Measurements from ENCODE around the gene AQP12B. TPM values are rescaled to one million over a fixed set of nuclear protein-coding genes. Genes with fewer than 3 reads are reported as not detected.

Gene AQP12B
- total and polyA plus RNA-seq, 4 donors, result not detected

DNA sequence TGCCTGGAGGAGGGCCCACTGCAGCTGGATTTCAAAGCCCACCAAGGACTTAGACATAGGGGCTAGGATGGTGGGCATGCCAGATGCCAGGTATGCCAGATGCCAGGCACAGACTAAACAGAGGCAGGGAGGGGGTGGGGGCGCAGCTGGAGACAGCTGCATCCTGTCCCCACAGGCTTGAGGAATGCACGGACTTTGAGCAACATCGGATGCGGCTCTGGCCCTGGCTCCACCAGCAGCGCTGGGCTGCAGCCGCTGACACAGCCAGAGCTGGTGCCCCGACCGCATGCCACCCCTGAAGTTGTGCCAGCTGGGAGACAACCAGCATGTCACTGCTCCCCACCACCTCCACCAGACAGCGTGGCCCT lies 48.5 kb upstream of the AQP12B start (continued):
- TF ChIP-seq, protein P1, sequence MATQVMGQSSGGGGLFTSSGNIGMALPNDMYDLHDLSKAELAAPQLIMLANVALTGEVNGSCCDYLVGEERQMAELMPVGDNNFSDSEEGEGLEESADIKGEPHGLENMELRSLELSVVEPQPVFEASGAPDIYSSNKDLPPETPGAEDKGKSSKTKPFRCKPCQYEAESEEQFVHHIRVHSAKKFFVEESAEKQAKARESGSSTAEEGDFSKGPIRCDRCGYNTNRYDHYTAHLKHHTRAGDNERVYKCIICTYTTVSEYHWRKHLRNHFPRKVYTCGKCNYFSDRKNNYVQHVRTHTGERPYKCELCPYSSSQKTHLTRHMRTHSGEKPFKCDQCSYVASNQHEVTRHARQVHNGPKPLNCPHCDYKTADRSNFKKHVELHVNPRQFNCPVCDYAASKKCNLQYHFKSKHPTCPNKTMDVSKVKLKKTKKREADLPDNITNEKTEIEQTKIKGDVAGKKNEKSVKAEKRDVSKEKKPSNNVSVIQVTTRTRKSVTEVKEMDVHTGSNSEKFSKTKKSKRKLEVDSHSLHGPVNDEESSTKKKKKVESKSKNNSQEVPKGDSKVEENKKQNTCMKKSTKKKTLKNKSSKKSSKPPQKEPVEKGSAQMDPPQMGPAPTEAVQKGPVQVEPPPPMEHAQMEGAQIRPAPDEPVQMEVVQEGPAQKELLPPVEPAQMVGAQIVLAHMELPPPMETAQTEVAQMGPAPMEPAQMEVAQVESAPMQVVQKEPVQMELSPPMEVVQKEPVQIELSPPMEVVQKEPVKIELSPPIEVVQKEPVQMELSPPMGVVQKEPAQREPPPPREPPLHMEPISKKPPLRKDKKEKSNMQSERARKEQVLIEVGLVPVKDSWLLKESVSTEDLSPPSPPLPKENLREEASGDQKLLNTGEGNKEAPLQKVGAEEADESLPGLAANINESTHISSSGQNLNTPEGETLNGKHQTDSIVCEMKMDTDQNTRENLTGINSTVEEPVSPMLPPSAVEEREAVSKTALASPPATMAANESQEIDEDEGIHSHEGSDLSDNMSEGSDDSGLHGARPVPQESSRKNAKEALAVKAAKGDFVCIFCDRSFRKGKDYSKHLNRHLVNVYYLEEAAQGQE (IDR thresholded peaks at IDR 0.05), result no peak
- TF ChIP-seq TAF1 (conservative IDR thresholded peaks at IDR 0.05), result no peak

DNA sequence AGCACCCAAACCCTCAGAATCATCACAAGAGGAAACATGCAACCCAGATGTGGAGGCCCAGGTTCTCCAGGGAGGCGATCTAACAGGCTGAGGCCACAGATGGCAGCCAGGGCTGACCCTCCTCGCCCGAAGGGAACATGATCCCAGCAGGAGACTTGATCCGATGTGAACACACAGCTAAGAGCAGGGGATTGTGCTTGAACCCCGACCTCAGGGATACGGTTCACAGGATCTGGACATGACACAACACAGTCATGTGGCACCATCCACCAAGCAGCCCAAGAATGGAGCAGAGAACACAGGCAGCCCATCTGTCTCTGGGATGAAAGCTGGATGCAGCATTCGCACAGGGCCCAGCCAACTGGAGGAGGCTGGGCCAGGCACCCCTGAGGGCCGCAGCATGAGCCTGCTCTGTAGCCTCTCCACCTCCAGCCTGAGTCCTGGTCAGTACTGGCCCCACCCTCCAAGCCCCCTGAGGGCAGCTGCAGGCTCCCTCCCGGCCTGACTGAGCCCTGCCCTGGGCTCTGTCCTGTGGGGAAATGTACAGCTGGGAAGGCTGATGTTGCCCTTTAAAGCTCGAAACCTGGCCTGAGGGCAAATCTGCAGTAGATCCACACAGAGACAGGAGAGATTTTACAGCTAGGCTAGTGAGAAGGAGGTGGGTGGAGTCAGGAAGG lies 48.0 kb upstream of the AQP12B start:
- DNase-seq (ENCODE audit: low spot score), result no peak
- TF ChIP-seq FOXA2 (IDR thresholded peaks at IDR 0.05), result no peak
- no peak for TF ChIP-seq SP1 (IDR thresholded peaks at IDR 0.05)
- no peak for TF ChIP-seq FOXA1 (IDR thresholded peaks at IDR 0.05)
- TF ChIP-seq, protein P2, sequence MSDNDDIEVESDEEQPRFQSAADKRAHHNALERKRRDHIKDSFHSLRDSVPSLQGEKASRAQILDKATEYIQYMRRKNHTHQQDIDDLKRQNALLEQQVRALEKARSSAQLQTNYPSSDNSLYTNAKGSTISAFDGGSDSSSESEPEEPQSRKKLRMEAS (IDR thresholded peaks at IDR 0.05), result no peak
- TF ChIP-seq, protein P3, sequence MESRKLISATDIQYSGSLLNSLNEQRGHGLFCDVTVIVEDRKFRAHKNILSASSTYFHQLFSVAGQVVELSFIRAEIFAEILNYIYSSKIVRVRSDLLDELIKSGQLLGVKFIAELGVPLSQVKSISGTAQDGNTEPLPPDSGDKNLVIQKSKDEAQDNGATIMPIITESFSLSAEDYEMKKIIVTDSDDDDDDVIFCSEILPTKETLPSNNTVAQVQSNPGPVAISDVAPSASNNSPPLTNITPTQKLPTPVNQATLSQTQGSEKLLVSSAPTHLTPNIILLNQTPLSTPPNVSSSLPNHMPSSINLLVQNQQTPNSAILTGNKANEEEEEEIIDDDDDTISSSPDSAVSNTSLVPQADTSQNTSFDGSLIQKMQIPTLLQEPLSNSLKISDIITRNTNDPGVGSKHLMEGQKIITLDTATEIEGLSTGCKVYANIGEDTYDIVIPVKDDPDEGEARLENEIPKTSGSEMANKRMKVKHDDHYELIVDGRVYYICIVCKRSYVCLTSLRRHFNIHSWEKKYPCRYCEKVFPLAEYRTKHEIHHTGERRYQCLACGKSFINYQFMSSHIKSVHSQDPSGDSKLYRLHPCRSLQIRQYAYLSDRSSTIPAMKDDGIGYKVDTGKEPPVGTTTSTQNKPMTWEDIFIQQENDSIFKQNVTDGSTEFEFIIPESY (IDR thresholded peaks at IDR 0.05), result no peak
- TF ChIP-seq GABPA (IDR thresholded peaks at IDR 0.05 in 1 of 2, conservative IDR thresholded peaks at IDR 0.05 in 1 of 2), result no peak
- TF ChIP-seq, protein P4, sequence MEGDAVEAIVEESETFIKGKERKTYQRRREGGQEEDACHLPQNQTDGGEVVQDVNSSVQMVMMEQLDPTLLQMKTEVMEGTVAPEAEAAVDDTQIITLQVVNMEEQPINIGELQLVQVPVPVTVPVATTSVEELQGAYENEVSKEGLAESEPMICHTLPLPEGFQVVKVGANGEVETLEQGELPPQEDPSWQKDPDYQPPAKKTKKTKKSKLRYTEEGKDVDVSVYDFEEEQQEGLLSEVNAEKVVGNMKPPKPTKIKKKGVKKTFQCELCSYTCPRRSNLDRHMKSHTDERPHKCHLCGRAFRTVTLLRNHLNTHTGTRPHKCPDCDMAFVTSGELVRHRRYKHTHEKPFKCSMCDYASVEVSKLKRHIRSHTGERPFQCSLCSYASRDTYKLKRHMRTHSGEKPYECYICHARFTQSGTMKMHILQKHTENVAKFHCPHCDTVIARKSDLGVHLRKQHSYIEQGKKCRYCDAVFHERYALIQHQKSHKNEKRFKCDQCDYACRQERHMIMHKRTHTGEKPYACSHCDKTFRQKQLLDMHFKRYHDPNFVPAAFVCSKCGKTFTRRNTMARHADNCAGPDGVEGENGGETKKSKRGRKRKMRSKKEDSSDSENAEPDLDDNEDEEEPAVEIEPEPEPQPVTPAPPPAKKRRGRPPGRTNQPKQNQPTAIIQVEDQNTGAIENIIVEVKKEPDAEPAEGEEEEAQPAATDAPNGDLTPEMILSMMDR (IDR thresholded peaks at IDR 0.05; ENCODE audit: low read depth, low read length, missing input control), result no peak
- no peak for TF ChIP-seq NR2F2 (IDR thresholded peaks at IDR 0.05)
- no peak for TF ChIP-seq TAF1 (conservative IDR thresholded peaks at IDR 0.05)
- no peak for TF ChIP-seq HNF4A (conservative IDR thresholded peaks at IDR 0.05)
- Histone ChIP-seq H3K36me3 (ENCODE audit: control insufficient read depth in 4 of 4, insufficient read depth in 3 of 4, low read depth in 1 of 4, low read length in 3 of 4) (no peaks in the 10 kb centered on the region), H3K27me3 (ENCODE audit: control insufficient read depth in 4 of 4, insufficient read depth in 4 of 4, low read length in 3 of 4) (no peaks in the 10 kb centered on the region), H3K9me3 (ENCODE audit: control insufficient read depth in 4 of 4, low read length in 3 of 4) (no peaks in the 10 kb centered on the region), H3K9ac (ENCODE audit: low read depth in 1 of 2, low read length in 2 of 2) (no peak overlapping the region), H3K4me1 (ENCODE audit: control insufficient read depth in 4 of 4, insufficient read depth in 4 of 4, low read length in 3 of 4) (no peaks in the 10 kb centered on the region), H3K4me3 (ENCODE audit: low read depth in 1 of 3, low read length in 3 of 3) (no peak overlapping the region), H3K27ac (ENCODE audit: low read depth in 1 of 2, low read length in 2 of 2) (no peak overlapping the region)
- 88% methylated on average over 10 of the region's 10 CpGs for WGBS

DNA sequence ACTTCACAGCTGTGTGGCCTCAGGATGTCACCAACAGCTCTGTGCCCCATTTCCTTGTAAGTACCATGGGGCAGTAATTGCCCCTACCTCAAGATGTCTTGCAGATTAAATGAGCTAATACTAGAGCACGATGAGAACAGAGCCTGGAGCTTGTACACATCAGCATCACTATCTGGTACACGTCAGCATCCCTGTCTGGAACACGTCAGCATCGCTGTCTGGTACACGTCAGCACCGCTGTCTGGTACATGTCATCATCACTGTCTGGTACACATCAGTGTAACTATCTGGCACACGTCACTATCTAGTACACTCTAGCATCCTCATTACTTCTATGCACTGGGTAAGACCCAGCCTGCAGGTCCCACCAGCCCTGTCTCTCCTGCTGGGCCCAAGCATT lies 46.1 kb upstream of the AQP12B start:
- 85% methylated on average over 7 of the region's 7 CpGs for WGBS
- no peak for TF ChIP-seq JUND (IDR thresholded peaks at IDR 0.05)
- no peak for TF ChIP-seq FOXA2 (IDR thresholded peaks at IDR 0.05)
- TF ChIP-seq, protein P4 (IDR thresholded peaks at IDR 0.05; ENCODE audit: low read depth, low read length, missing input control), result no peak
- TF ChIP-seq, protein P5, sequence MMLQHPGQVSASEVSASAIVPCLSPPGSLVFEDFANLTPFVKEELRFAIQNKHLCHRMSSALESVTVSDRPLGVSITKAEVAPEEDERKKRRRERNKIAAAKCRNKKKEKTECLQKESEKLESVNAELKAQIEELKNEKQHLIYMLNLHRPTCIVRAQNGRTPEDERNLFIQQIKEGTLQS (IDR thresholded peaks at IDR 0.05), result no peak
- no peak for TF ChIP-seq HNF4A (conservative IDR thresholded peaks at IDR 0.05)
- TF ChIP-seq, protein P1 (IDR thresholded peaks at IDR 0.05), result no peak
- no peak for TF ChIP-seq NR2F2 (IDR thresholded peaks at IDR 0.05)
- TF ChIP-seq, protein P2 (IDR thresholded peaks at IDR 0.05), result no peak
- Histone ChIP-seq H3K27ac (ENCODE audit: low read depth in 1 of 2, low read length in 2 of 2) (no peak overlapping the region), H3K27me3 (ENCODE audit: control insufficient read depth in 4 of 4, insufficient read depth in 4 of 4, low read length in 3 of 4) (no peaks in the 10 kb centered on the region), H3K36me3 (ENCODE audit: control insufficient read depth in 4 of 4, insufficient read depth in 3 of 4, low read depth in 1 of 4, low read length in 3 of 4) (no peaks in the 10 kb centered on the region), H3K4me1 (ENCODE audit: control insufficient read depth in 4 of 4, insufficient read depth in 4 of 4, low read length in 3 of 4) (no peaks in the 10 kb centered on the region), H3K4me3 (ENCODE audit: low read depth in 1 of 3, low read length in 3 of 3) (no peak overlapping the region), H3K9me3 (ENCODE audit: control insufficient read depth in 4 of 4, low read length in 3 of 4) (no peaks in the 10 kb centered on the region), H3K9ac (ENCODE audit: low read depth in 1 of 2, low read length in 2 of 2) (no peak overlapping the region)
- DNase-seq (ENCODE audit: low spot score), result no peak

All from liver (tissue), 9 donors.